Mesenchymal stem cell (in vitro differentiated cells and primary cell): ENCODE data around the gene TMEM203. TPM values are rescaled to one million over a fixed set of nuclear protein-coding genes. Genes with fewer than 3 reads are reported as not detected.
A peak's percentile ranks its signal among the peaks of the same experiment; 100 is the strongest.

ENCODE experiments used
- DNase-seq: peaks from one replicate; pipeline ENCODE4 v3.0.0-alpha.2; 2013
- H2AFZ ChIP-seq: one replicate; pipeline ENCODE4 v1.6.1; 2013; ENCODE audit warnings: low read depth, mild to moderate bottlenecking, control low read depth, inconsistent platforms, low read length, moderate library complexity
- H2AK5ac ChIP-seq: 2 replicates; pipeline ENCODE4 v1.6.1; 2013; ENCODE audit warnings: low read length, moderate library complexity, mild to moderate bottlenecking, inconsistent platforms; ENCODE audit not compliant: severe bottlenecking
- H2BK120ac ChIP-seq: one replicate; pipeline ENCODE4 v1.6.1; 2013; ENCODE audit warnings: low read depth, mild to moderate bottlenecking, inconsistent platforms, low read length, moderate library complexity
- H2BK12ac ChIP-seq, 2 experiments: one replicate each; pipeline ENCODE4 v1.6.1; 2013; ENCODE audit warnings: inconsistent platforms in 2 of 2, low read length in 2 of 2, mild to moderate bottlenecking in 2 of 2, moderate library complexity in 2 of 2, control low read depth in 1 of 2
- H2BK15ac ChIP-seq: one replicate; pipeline ENCODE4 v1.6.1; 2013; ENCODE audit warnings: mild to moderate bottlenecking, low read depth, inconsistent platforms; ENCODE audit not compliant: poor library complexity, severe bottlenecking
- H2BK5ac ChIP-seq: 2 replicates; pipeline ENCODE4 v1.6.1; 2013; ENCODE audit warnings: low read depth, mild to moderate bottlenecking, low read length, control low read depth, inconsistent platforms; ENCODE audit not compliant: poor library complexity, severe bottlenecking
- H3K14ac ChIP-seq, 2 experiments: one replicate each; pipeline ENCODE4 v1.6.1; 2013; ENCODE audit warnings: inconsistent platforms in 2 of 2, low read length in 2 of 2, control low read depth in 1 of 2, mild to moderate bottlenecking in 1 of 2, moderate library complexity in 1 of 2
- H3K18ac ChIP-seq, 2 experiments: one replicate each; pipeline ENCODE4 v1.6.1; 2013; ENCODE audit warnings: inconsistent platforms in 2 of 2, low read length in 2 of 2, control low read depth in 1 of 2, low read depth in 1 of 2, mild to moderate bottlenecking in 1 of 2
- H3K23ac ChIP-seq, 2 experiments: one replicate each; pipeline ENCODE4 v1.6.1; 2013; ENCODE audit warnings: inconsistent platforms in 2 of 2, low read length in 2 of 2, mild to moderate bottlenecking in 2 of 2, moderate library complexity in 2 of 2, control low read depth in 1 of 2
- H3K27ac ChIP-seq: 2 replicates; pipeline ENCODE4 v1.5.1; 2013; ENCODE audit warnings: mild to moderate bottlenecking, moderate library complexity, low read length, control low read depth, inconsistent platforms; ENCODE audit not compliant: poor library complexity, severe bottlenecking
- H3K27me3 ChIP-seq, 2 experiments: 2 replicates each; pipeline versions ENCODE4 v1.6.1 to v1.7.0; 2013; ENCODE audit warnings: low read length in 2 of 2, mild to moderate bottlenecking in 2 of 2, moderate library complexity in 2 of 2, control low read depth in 1 of 2, inconsistent platforms in 1 of 2; ENCODE audit not compliant: control insufficient read depth in 1 of 2, insufficient read depth in 1 of 2
- H3K36me3 ChIP-seq, 2 experiments: 2 replicates each; pipeline versions ENCODE4 v1.6.1 to v1.7.0; 2013; ENCODE audit warnings: low read length in 2 of 2, control low read depth in 1 of 2, inconsistent platforms in 1 of 2, low read depth in 1 of 2, mild to moderate bottlenecking in 1 of 2; ENCODE audit not compliant: insufficient read depth in 2 of 2, control insufficient read depth in 1 of 2
- H3K4ac ChIP-seq, 2 experiments: one replicate each; pipeline ENCODE4 v1.6.1; 2013; ENCODE audit warnings: inconsistent platforms in 2 of 2, low read length in 2 of 2, mild to moderate bottlenecking in 2 of 2, moderate library complexity in 2 of 2, control low read depth in 1 of 2, low read depth in 1 of 2
- H3K4me1 ChIP-seq: 2 replicates; pipeline ENCODE4 v1.6.1; 2013; ENCODE audit warnings: low read depth, low read length, control low read depth; ENCODE audit not compliant: control insufficient read depth, insufficient read depth
- H3K4me2 ChIP-seq: 2 replicates; pipeline ENCODE4 v1.6.1; 2013; ENCODE audit warnings: low read length, mild to moderate bottlenecking, inconsistent platforms; ENCODE audit not compliant: poor library complexity, severe bottlenecking
- H3K4me3 ChIP-seq, 2 experiments: 2 replicates each; pipeline versions ENCODE4 v1.5.1 to v1.7.0; 2013; ENCODE audit warnings: low read length in 2 of 2, mild to moderate bottlenecking in 2 of 2, control low read depth in 1 of 2, low read depth in 1 of 2; ENCODE audit not compliant: insufficient read depth in 1 of 2
- H3K79me1 ChIP-seq: replicated peaks from 2 replicates; pipeline ENCODE4 v1.6.1; 2013; ENCODE audit warnings: mild to moderate bottlenecking, control low read depth, low read length, inconsistent platforms; ENCODE audit not compliant: poor library complexity, severe bottlenecking
- H3K9ac ChIP-seq: 2 replicates; pipeline ENCODE4 v1.7.0; 2013; ENCODE audit warnings: mild to moderate bottlenecking, low read length, moderate library complexity
- H3K9me3 ChIP-seq: 2 replicates; pipeline ENCODE4 v1.7.0; 2013; ENCODE audit warnings: mild to moderate bottlenecking, low read length; ENCODE audit not compliant: control insufficient read depth
- H4K8ac ChIP-seq: one replicate; pipeline ENCODE4 v1.6.1; 2013; ENCODE audit warnings: inconsistent platforms, mild to moderate bottlenecking, low read length, moderate library complexity
- H4K91ac ChIP-seq: one replicate; pipeline ENCODE4 v1.6.1; 2013; ENCODE audit warnings: mild to moderate bottlenecking, low read length, inconsistent platforms
- WGBS: methylation state at CpG from one replicate; pipeline ENCODE4 v1.1.7; 2013; ENCODE audit warnings: mixed read lengths; 5-methylcytosine and 5-hydroxymethylcytosine counted together
- polyA plus RNA-seq, 2 experiments: library from polyadenylated mRNA; stranded (reverse); fragments of 200-250 nt; gene quantifications; one replicate each; pipeline ENCODE4 v1.2.3, GENCODE V29; 2013

Gene TMEM203
- polyA plus RNA-seq (2013, experiment 1 of 2) = 22.2 TPM
- 22.6 TPM for polyA plus RNA-seq (2013, experiment 2 of 2)

- Histone ChIP-seq H3K4me3 (peak within 1 kb of the TSS; percentile 89 to 96), H3K4me1 (peaks cover 31% of the 10 kb centered on the region), H4K8ac (peak within 1 kb of the TSS; percentile 98), H3K9ac (peak within 1 kb of the TSS; percentile 98), H2AK5ac (no peak within 1 kb of the TSS), H3K36me3 (peaks cover 19 to 29% of the 10 kb centered on the region in 2 experiments), H3K79me1 (peaks cover 33% of the 10 kb centered on the region), H2BK5ac (no peak within 1 kb of the TSS), H3K14ac (peak within 1 kb of the TSS in 1 of 2 experiments; percentile 30), H4K91ac (peak within 1 kb of the TSS; percentile 86), H3K18ac (peak within 1 kb of the TSS; percentile 69 to 82), H3K27me3 (no peaks in the 10 kb centered on the region), H3K23ac (peak within 1 kb of the TSS in 1 of 2 experiments; percentile 91), H2BK15ac (no peak within 1 kb of the TSS), H3K27ac (peak within 1 kb of the TSS; percentile 24), H3K9me3 (no peaks in the 10 kb centered on the region), H3K4ac (peak within 1 kb of the TSS; percentile 78 to 81), H2BK120ac (peak within 1 kb of the TSS; percentile 71), H2AFZ (peak within 1 kb of the TSS; percentile 68), H3K4me2 (peak within 1 kb of the TSS; percentile 97), H2BK12ac (peak within 1 kb of the TSS in 1 of 2 experiments; percentile 19)
- under 1% methylated on average over 98 of the region's 98 CpGs for WGBS
- peak; percentile 87 for DNase-seq
These were observed at the start of gene TMEM203, which contains the start of gene NDOR1 for GRCh38 chr9:137205126-137206069. Gene TMEM203 (minus strand): TSS chr9:137205648. CDS start chr9:137205414, 234 bp downstream. Gene NDOR1 (plus strand): TSS chr9:137205700. CDS start chr9:137205778, 78 bp downstream.

GRCh38 chr9:137254624-137255447, 49.4 kb upstream of the TMEM203 start, which contains the start of gene NELFB:
Gene NELFB (plus strand): TSS chr9:137255327.
- no peak within 1 kb of the TSS for H3K27ac ChIP-seq
- H3K9ac ChIP-seq = peak within 1 kb of the TSS; percentile 90
- H3K4ac ChIP-seq = peak within 1 kb of the TSS; percentile 91 to 93
- peak; percentile 81 for DNase-seq
- peak within 1 kb of the TSS; percentile 93 for H2BK15ac ChIP-seq
- H3K79me1 ChIP-seq = peaks cover 14% of the 10 kb centered on the region
- H2AK5ac ChIP-seq = no peak within 1 kb of the TSS
- peak within 1 kb of the TSS; percentile 40 for H2BK5ac ChIP-seq
- H2BK120ac ChIP-seq = peak within 1 kb of the TSS; percentile 85
- peaks cover 12 to 31% of the 10 kb centered on the region in 2 experiments for H3K36me3 ChIP-seq
- peak within 1 kb of the TSS in 1 of 2 experiments; percentile 93 for H3K14ac ChIP-seq
- peak within 1 kb of the TSS; percentile 56 for H4K8ac ChIP-seq
- WGBS = under 1% methylated on average over 44 of the region's 105 CpGs
- peak within 1 kb of the TSS; percentile 84 to 86 for H3K18ac ChIP-seq
- H3K4me1 ChIP-seq = peaks cover 36% of the 10 kb centered on the region
- peak within 1 kb of the TSS; percentile 92 for H3K4me2 ChIP-seq
- no peaks in the 10 kb centered on the region for H3K27me3 ChIP-seq
- peak within 1 kb of the TSS; percentile 93 to 97 for H3K4me3 ChIP-seq
- H2BK12ac ChIP-seq = peak within 1 kb of the TSS in 1 of 2 experiments; percentile 32
- no peaks in the 10 kb centered on the region for H3K9me3 ChIP-seq
- peak within 1 kb of the TSS in 1 of 2 experiments; percentile 75 for H3K23ac ChIP-seq
- peak within 1 kb of the TSS; percentile 85 for H2AFZ ChIP-seq
- peak within 1 kb of the TSS; percentile 85 for H4K91ac ChIP-seq

GRCh38 chr9:137253717-137254623, 48.5 kb upstream of the TMEM203 start:
- H2BK15ac ChIP-seq = no peak overlapping the region
- peak overlapping the region; percentile 84 to 86 for H3K18ac ChIP-seq
- H2AK5ac ChIP-seq = no peak overlapping the region
- peak overlapping the region in 1 of 2 experiments; percentile 75 for H3K23ac ChIP-seq
- no peak overlapping the region for H2BK12ac ChIP-seq
- H2BK120ac ChIP-seq = peak overlapping the region; percentile 56
- H3K36me3 ChIP-seq = peaks cover 8 to 26% of the 10 kb centered on the region in 2 experiments
- no peak overlapping the region for H4K91ac ChIP-seq
- DNase-seq = peak; percentile 23
- peak overlapping the region; percentile 35 for H4K8ac ChIP-seq
- WGBS = 69% methylated on average over 21 of the region's 21 CpGs
- no peak overlapping the region for H3K27ac ChIP-seq
- peak overlapping the region; percentile 88 to 93 for H3K4me3 ChIP-seq
- peak overlapping the region; percentile 54 to 93 for H3K4ac ChIP-seq
- no peak overlapping the region for H2BK5ac ChIP-seq
- no peaks in the 10 kb centered on the region for H3K9me3 ChIP-seq
- no peak overlapping the region for H3K14ac ChIP-seq
- H3K79me1 ChIP-seq = peaks cover 11% of the 10 kb centered on the region
- peak overlapping the region; percentile 92 for H3K4me2 ChIP-seq
- peak overlapping the region; percentile 88 for H3K9ac ChIP-seq
- peaks cover 0 to 5% of the 10 kb centered on the region in 2 experiments for H3K27me3 ChIP-seq
- no peak overlapping the region for H2AFZ ChIP-seq
- peaks cover 36% of the 10 kb centered on the region for H3K4me1 ChIP-seq
